Neural progenitor cell (in vitro differentiated cells): Measurements from ENCODE around the gene PPP2R2B. TPM values are rescaled to one million over a fixed set of nuclear protein-coding genes. Genes with fewer than 3 reads are reported as not detected.

Experiments used
- DNase-seq: peaks from one replicate; pipeline ENCODE4 v3.0.0-alpha.2; 2016; ENCODE audit warnings: low spot score
- H2AFZ ChIP-seq: fragments of 200-600 bp; sonication (generic); replicated peaks from 2 replicates; pipeline ENCODE4 v1.6.1; 2016; ENCODE audit warnings: antibody characterized with exemption
- H3F3A ChIP-seq: fragments of 200-600 bp; sonication (generic); 2 replicates; pipeline ENCODE4 v1.6.1; 2016; ENCODE audit warnings: antibody characterized with exemption, low read depth
- H3K27ac ChIP-seq: fragments of 200-600 bp; sonication (generic); 2 replicates; pipeline ENCODE4 v1.5.1; 2016; ENCODE audit warnings: mild to moderate bottlenecking
- H3K27me3 ChIP-seq: fragments of 200-600 bp; sonication (generic); 2 replicates; pipeline ENCODE4 v1.6.1; 2016; ENCODE audit warnings: mild to moderate bottlenecking, moderate library complexity
- H3K36me3 ChIP-seq: fragments of 200-600 bp; sonication (generic); 2 replicates; pipeline ENCODE4 v1.5.1; 2016
- H3K4me1 ChIP-seq: fragments of 200-600 bp; sonication (generic); 2 replicates; pipeline ENCODE4 v1.6.1; 2016; ENCODE audit warnings: mixed run types
- H3K4me2 ChIP-seq: fragments of 200-600 bp; sonication (generic); 2 replicates; pipeline ENCODE4 v1.6.1; 2016
- H3K4me3 ChIP-seq: fragments of 200-600 bp; sonication (generic); 2 replicates; pipeline ENCODE4 v1.5.1; 2016
- H3K79me2 ChIP-seq: fragments of 200-600 bp; sonication (generic); 2 replicates; pipeline ENCODE4 v1.6.1; 2016; ENCODE audit warnings: low read depth
- H3K9ac ChIP-seq: fragments of 200-600 bp; sonication (generic); 2 replicates; pipeline ENCODE4 v1.6.1; 2016
- H3K9me3 ChIP-seq: fragments of 200-600 bp; sonication (generic); 2 replicates; pipeline ENCODE4 v1.5.1; 2016; ENCODE audit warnings: low read depth
- H4K20me1 ChIP-seq: fragments of 200-600 bp; sonication (generic); 2 replicates; pipeline ENCODE4 v1.6.1; 2016; ENCODE audit warnings: low read depth
- H3K27ac Mint-ChIP-seq: 3 replicates; pipeline ENCODE4 v1.8.0; 2021; ENCODE audit warnings: mixed read lengths
- H3K27me3 Mint-ChIP-seq: 2 replicates; pipeline ENCODE4 v1.8.0; 2022; ENCODE audit warnings: low read depth, mild to moderate bottlenecking, inconsistent platforms, moderate library complexity, mixed read lengths; ENCODE audit not compliant: insufficient read depth
- H3K36me3 Mint-ChIP-seq: 3 replicates; pipeline ENCODE4 v1.8.0; 2021; ENCODE audit warnings: mixed read lengths
- H3K4me1 Mint-ChIP-seq: 3 replicates; pipeline ENCODE4 v1.8.0; 2021; ENCODE audit warnings: mixed read lengths
- H3K4me3 Mint-ChIP-seq: 3 replicates; pipeline ENCODE4 v1.8.0; 2021; ENCODE audit warnings: mild to moderate bottlenecking, moderate library complexity, mixed read lengths
- H3K9me3 Mint-ChIP-seq: 3 replicates; pipeline ENCODE4 v1.8.0; 2020; ENCODE audit warnings: mixed read lengths
- EZH2 ChIP-seq: fragments of 200-600 bp; sonication (generic); IDR thresholded peaks from 2 replicates; pipeline ENCODE4 v1.6.1; 2017; ENCODE audit warnings: antibody characterized with exemption, mild to moderate bottlenecking, moderate library complexity
- EZH2phosphoT487 ChIP-seq: fragments of 200-600 bp; sonication (generic); IDR thresholded peaks from 2 replicates; pipeline ENCODE4 v1.6.1; 2017; ENCODE audit warnings: antibody characterized with exemption
- total RNA-seq: library from RNA; depleted of rRNA; stranded (reverse); fragments of >200 nt; gene quantifications from 2 replicates; pipeline ENCODE4 v1.2.3, GENCODE V29; 2015; ENCODE audit warnings: low replicate concordance
- TF ChIP-seq, protein P1 (sequence below): fragments of 200-600 bp; sonication (generic); IDR thresholded peaks from 2 replicates; pipeline ENCODE4 v1.5.1; 2017; ENCODE audit warnings: antibody characterized with exemption, mild to moderate bottlenecking

PPP2R2B gene
- total RNA-seq, 1 donor from 2014 or later = 26.6 TPM

DNA sequence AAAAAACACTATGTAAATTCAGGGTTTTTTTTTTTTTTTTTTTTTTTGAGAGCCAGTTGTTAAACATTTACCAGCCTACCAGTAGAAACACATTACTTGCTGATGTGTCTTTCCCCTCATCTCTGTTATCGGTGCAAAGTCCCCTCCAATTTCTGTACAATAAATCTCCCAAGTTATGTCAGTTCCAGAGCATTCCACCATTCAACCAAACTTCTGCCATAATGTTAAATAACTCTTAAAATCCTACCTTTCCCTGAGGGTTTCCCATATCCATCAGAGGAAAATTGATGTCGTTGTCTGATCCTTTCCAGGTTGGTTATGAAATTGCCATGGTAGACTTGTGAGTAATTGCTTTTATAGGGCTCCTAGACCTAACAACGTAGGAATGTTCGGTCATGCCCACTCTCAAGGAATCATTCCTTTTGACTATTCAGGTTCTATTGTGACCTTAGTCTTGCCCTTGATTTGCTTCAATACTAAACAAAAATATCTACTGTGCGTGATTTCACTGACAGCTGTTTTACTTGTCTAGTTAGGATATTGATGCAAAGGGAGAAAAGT lies 5.6 kb upstream of the PPP2R2B start:
- no peak overlapping the region for H3K27ac Mint-ChIP-seq

DNA sequence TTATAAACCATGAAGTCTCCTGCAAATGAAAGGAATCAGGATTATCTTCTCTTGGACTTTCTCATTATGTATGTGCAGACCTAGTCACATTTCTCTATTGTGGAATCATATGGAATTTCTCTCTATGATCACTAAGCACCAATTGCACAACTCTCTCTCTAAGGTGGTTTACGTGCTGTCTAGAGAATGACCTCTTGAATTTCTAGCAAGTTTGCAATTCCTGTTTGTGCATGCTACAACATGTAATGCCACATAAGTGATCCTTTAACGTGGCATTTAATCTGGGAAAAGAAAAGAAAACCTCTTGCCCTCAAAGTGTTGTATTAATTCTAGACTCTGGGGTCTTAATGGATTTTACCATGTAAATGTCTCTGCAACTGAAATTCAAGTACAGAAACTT lies 5.0 kb upstream of the PPP2R2B start:
- no peaks in the 10 kb centered on the region for H3K36me3 Mint-ChIP-seq
- Histone ChIP-seq H2AFZ (no peak overlapping the region), H3K36me3 (no peaks in the 10 kb centered on the region), H3K9ac (no peak overlapping the region), H4K20me1 (no peaks in the 10 kb centered on the region), H3K27ac (no peak overlapping the region), H3K4me3 (no peak overlapping the region), H3K4me2 (no peak overlapping the region), H3K79me2 (no peaks in the 10 kb centered on the region), H3K9me3 (no peaks in the 10 kb centered on the region), H3F3A (peaks cover 9% of the 10 kb centered on the region), H3K4me1 (peaks cover 7% of the 10 kb centered on the region), H3K27me3 (peaks cover 21% of the 10 kb centered on the region)
- no peak for DNase-seq
- no peak overlapping the region for H3K4me3 Mint-ChIP-seq
- peaks cover 14% of the 10 kb centered on the region for H3K4me1 Mint-ChIP-seq
- peaks cover 6% of the 10 kb centered on the region for H3K27me3 Mint-ChIP-seq
- no peak overlapping the region for H3K27ac Mint-ChIP-seq
- TF ChIP-seq, protein P1, sequence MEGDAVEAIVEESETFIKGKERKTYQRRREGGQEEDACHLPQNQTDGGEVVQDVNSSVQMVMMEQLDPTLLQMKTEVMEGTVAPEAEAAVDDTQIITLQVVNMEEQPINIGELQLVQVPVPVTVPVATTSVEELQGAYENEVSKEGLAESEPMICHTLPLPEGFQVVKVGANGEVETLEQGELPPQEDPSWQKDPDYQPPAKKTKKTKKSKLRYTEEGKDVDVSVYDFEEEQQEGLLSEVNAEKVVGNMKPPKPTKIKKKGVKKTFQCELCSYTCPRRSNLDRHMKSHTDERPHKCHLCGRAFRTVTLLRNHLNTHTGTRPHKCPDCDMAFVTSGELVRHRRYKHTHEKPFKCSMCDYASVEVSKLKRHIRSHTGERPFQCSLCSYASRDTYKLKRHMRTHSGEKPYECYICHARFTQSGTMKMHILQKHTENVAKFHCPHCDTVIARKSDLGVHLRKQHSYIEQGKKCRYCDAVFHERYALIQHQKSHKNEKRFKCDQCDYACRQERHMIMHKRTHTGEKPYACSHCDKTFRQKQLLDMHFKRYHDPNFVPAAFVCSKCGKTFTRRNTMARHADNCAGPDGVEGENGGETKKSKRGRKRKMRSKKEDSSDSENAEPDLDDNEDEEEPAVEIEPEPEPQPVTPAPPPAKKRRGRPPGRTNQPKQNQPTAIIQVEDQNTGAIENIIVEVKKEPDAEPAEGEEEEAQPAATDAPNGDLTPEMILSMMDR = no peak
- TF ChIP-seq EZH2phosphoT487 = no peak
- TF ChIP-seq EZH2 = no peak
- H3K9me3 Mint-ChIP-seq = peaks cover 2% of the 10 kb centered on the region

More for the DNA sequence above, 5.6 kb upstream of the PPP2R2B start:
- TF ChIP-seq EZH2 (no peak), EZH2phosphoT487 (no peak)
- TF ChIP-seq, protein P1 = no peak
- DNase-seq = no peak
- Histone ChIP-seq H3K4me3 (no peak overlapping the region), H3K27ac (no peak overlapping the region), H3F3A (peaks cover 7% of the 10 kb centered on the region), H4K20me1 (no peaks in the 10 kb centered on the region), H3K4me1 (peaks cover 12% of the 10 kb centered on the region), H3K79me2 (no peaks in the 10 kb centered on the region), H3K36me3 (no peaks in the 10 kb centered on the region), H3K9me3 (no peaks in the 10 kb centered on the region), H3K9ac (no peak overlapping the region), H2AFZ (no peak overlapping the region), H3K4me2 (no peak overlapping the region), H3K27me3 (peaks cover 17% of the 10 kb centered on the region)
- H3K36me3 Mint-ChIP-seq = no peaks in the 10 kb centered on the region
- peaks cover 6% of the 10 kb centered on the region for H3K27me3 Mint-ChIP-seq
- no peak overlapping the region for H3K4me3 Mint-ChIP-seq
- peaks cover 2% of the 10 kb centered on the region for H3K9me3 Mint-ChIP-seq
- peaks cover 16% of the 10 kb centered on the region for H3K4me1 Mint-ChIP-seq

GRCh38 chr5:146880966-146881365 lies 2.4 kb upstream of the PPP2R2B start:
- Mint-ChIP-seq H3K27ac (no peak overlapping the region), H3K4me3 (no peak overlapping the region), H3K4me1 (peaks cover 14% of the 10 kb centered on the region), H3K36me3 (no peaks in the 10 kb centered on the region), H3K9me3 (peaks cover 2% of the 10 kb centered on the region), H3K27me3 (peaks cover 9% of the 10 kb centered on the region)
- H2AFZ ChIP-seq = no peak overlapping the region
- DNase-seq = no peak
- peaks cover 34% of the 10 kb centered on the region for H3K27me3 ChIP-seq
- H4K20me1 ChIP-seq = no peaks in the 10 kb centered on the region
- H3K4me2 ChIP-seq = no peak overlapping the region
- H3K9me3 ChIP-seq = no peaks in the 10 kb centered on the region
- no peaks in the 10 kb centered on the region for H3K36me3 ChIP-seq
- no peak overlapping the region for H3K4me3 ChIP-seq
- peaks cover 12% of the 10 kb centered on the region for H3K4me1 ChIP-seq
- H3K27ac ChIP-seq = no peak overlapping the region
- TF ChIP-seq, protein P1 = no peak
- no peak for TF ChIP-seq EZH2
- TF ChIP-seq EZH2phosphoT487 = no peak
- H3F3A ChIP-seq = peaks cover 9% of the 10 kb centered on the region
- H3K79me2 ChIP-seq = peaks cover 5% of the 10 kb centered on the region
- H3K9ac ChIP-seq = no peak overlapping the region
